H4 (cell line): Measurements from ENCODE around the gene SPATC1L. TPM values are rescaled to one million over a fixed set of nuclear protein-coding genes. Genes with fewer than 3 reads are reported as not detected.
"Not testable (repeated sequence)": the region's sequence is repeated elsewhere in the genome, so short reads cannot be mapped to it uniquely, and the experiment has no call there.

Experiments used
- DNase-seq: peaks from one replicate; pipeline ENCODE4 v3.0.0-alpha.2; 2015; ENCODE audit warnings: low spot score
- total RNA-seq: library from RNA; depleted of rRNA; stranded (reverse); fragments of >200 nt; shearing (Covaris generic); gene quantifications from 2 replicates; pipeline ENCODE4 v1.2.3, GENCODE V29; 2014

The SPATC1L gene
- total RNA-seq, 1 experiment from 2014 or later = 2.7 TPM

- no peak for DNase-seq
These were observed 32.0 kb downstream of the SPATC1L start for GRCh38 chr21:46151989-46152926.

GRCh38 chr21:46151261-46151988, 32.8 kb downstream of the SPATC1L start:
- no peak for DNase-seq

- no peak for DNase-seq
These were observed 33.7 kb downstream of the SPATC1L start for GRCh38 chr21:46150491-46151121.

- no peak for DNase-seq
These were observed 34.2 kb downstream of the SPATC1L start for GRCh38 chr21:46150073-46150472.

- no peak for DNase-seq
These were observed 34.9 kb downstream of the SPATC1L start for GRCh38 chr21:46149205-46149901.

- DNase-seq = no peak
These were observed 36.2 kb downstream of the SPATC1L start for GRCh38 chr21:46148106-46148505.

GRCh38 chr21:46147429-46147828, 36.8 kb downstream of the SPATC1L start:
- DNase-seq = peak; percentile 42

GRCh38 chr21:46146856-46147255, 37.4 kb downstream of the SPATC1L start:
- DNase-seq = no peak

GRCh38 chr21:46145840-46146691, 38.2 kb downstream of the SPATC1L start:
- DNase-seq = no peak

GRCh38 chr21:46145159-46145839, 39.0 kb downstream of the SPATC1L start:
- DNase-seq = no peak

- no peak for DNase-seq
These were observed 39.7 kb downstream of the SPATC1L start for GRCh38 chr21:46144464-46145070.

- no peak for DNase-seq
These were observed 41.4 kb downstream of the SPATC1L start for GRCh38 chr21:46142582-46143473.

GRCh38 chr21:46141767-46142581, 42.3 kb downstream of the SPATC1L start:
- no peak for DNase-seq

GRCh38 chr21:46140352-46141003, 43.8 kb downstream of the SPATC1L start:
- not testable (repeated sequence) for DNase-seq

- no peak for DNase-seq
These were observed 44.6 kb downstream of the SPATC1L start for GRCh38 chr21:46139686-46140085.

- no peak for DNase-seq
These were observed 45.8 kb downstream of the SPATC1L start for GRCh38 chr21:46138383-46138970.

- no peak for DNase-seq
These were observed 46.4 kb downstream of the SPATC1L start for GRCh38 chr21:46137908-46138307.
